HG03097 (cell line): Measurements from ENCODE around the gene RALGPS1.

Experiments
- ATAC-seq: cut with Tn5 transposase; IDR thresholded peaks from one replicate; pipeline ENCODE4 v1.9.1; 2021; ENCODE audit not compliant: unreplicated experiment, low FRiP score

The RALGPS1 gene

GRCh38 chr9:127179633-127180441, 265.3 kb downstream of the RALGPS1 start:
- ATAC-seq: no peak

GRCh38 chr9:127180457-127181314, 266.1 kb downstream of the RALGPS1 start:
- no peak for ATAC-seq

DNA sequence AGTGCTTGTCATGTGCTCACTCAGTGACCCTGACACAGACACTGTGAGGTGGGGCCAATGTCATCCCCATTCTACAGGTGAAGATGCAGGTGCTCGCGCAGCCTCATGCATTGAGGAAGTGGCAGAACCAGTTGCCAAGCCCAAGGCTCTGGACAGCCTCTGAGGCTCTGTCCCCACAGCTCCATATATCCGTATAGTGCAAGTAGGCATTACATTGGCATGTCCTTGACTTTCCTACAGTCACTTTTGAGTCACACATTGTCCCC, 266.7 kb downstream of the RALGPS1 start:
- ATAC-seq: no peak

GRCh38 chr9:127181595-127182190, 267.1 kb downstream of the RALGPS1 start:
- ATAC-seq: no peak

GRCh38 chr9:127182901-127183746, 268.5 kb downstream of the RALGPS1 start:
- no peak for ATAC-seq

- ATAC-seq: no peak
Measured at GRCh38 chr9:127183814-127184582, 269.4 kb downstream of the RALGPS1 start.

GRCh38 chr9:127184641-127185040, 270.1 kb downstream of the RALGPS1 start:
- no peak for ATAC-seq

GRCh38 chr9:127185181-127185580, 270.6 kb downstream of the RALGPS1 start:
- ATAC-seq: no peak

DNA sequence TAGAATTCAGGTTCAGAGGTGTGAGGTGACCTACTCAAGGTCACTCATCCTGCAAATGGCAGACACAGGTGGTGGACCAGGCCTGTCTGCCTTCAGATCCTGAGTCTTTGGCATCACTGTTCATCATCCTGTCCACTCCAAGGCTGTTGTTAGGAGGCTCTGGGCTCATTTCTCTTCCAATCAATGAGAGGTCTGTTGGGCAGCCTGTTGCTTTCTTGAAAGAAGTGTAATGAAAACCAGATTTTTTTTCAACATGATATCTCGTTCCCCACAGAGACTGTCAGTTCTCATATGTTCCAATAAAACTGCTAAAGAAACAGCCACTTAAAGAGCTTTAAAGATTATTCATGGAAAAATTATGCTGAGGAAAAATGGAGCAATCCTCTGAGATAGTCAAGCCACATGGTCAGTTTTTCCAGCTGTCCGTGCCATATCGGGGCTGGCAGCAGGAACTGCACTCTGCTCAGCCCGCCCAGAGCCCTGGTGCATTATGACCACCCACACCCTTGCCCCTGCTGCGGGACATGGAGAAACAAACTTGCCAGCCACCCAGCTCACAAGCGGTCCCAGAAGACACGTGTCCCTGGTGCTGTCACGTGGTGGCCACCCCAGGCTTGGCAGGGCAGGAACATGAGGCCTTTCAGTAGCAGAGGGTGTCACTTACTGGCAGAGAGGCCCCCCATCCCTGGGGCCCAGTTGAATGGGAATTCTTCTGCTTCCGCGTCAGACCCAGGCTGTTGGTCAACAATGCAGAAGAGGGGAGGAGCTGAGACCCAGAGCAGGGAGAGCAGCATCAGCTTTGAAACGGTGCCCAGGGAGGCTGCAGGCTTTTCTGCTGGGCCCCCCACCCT, 271.6 kb downstream of the RALGPS1 start:
- no peak for ATAC-seq

DNA sequence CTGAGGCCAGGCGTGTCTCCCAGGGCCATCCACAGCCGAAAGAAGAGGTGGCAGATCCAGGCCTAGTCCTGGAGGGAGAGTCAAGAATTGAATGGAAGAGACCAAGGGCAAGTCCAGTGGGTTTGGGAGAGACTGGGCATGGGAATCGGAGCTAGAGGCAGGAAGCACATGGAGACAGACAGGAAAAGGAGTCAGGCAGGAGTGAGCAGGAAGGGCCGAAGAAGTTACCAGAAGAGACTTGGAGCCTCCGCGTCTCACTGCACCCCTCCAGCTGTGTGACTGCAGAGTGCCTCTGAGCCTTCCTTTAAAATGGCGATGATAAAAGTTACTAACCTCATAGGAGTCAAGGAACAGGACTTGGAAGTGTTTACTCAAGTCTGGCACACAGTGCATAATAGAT, 272.2 kb downstream of the RALGPS1 start:
- ATAC-seq: no peak

DNA sequence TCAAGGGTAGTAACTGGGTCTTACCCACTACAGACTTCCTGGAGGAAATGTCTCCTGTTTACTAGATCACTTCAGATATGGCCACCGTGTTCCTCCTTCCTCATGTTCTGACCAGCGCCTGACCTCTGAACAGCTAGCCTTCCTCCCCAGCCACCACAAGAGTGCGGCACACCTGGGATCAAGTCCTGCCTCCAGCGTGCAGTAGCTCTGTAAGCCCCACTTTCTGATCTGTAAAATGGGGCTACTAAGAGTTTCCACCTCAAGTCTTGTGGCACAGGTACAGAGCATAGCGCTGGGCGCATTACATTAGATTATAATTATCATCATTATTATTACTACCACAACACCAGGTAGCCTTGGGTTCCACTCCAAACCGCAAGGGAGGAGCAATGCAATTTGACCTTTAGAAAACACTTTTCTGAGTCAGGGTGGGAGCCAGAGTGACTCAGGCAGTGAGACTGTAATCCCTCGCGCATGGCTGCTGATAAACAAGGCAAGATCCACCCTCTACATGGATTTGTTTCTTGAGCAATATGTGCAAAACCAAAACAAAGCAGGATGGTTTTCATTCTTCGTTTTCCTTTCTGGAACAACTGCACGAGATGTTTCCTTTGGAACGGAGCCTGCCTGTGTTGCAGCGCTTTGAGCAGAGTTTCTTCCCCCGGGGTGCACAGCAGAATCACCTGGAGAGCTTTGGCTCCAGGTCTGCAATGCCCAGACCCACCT, 272.8 kb downstream of the RALGPS1 start:
- no peak for ATAC-seq

- ATAC-seq: no peak
Measured at GRCh38 chr9:127188396-127188795, 273.8 kb downstream of the RALGPS1 start.

- no peak for ATAC-seq
Measured at GRCh38 chr9:127189628-127190027, 275.0 kb downstream of the RALGPS1 start.

DNA sequence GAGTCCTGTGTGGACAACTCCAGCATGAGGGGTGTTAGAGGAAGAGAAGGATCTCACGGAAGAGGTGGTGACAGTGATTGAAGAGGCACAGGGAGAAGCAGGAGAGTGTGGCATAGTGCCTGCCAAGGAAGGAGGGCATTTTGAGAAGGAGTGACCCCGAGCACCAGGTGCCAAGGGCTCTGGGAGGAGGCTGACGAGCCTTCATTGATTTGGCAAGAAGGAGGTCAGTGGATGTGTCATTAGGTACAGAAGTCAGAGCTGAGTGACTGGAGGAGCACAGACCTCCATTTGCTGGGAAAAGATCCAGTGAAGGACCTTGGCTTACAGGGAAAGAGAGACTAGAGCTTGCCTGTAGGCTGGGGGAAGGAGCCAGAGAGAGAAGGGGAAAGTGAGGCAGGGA, 278.2 kb downstream of the RALGPS1 start:
- no peak for ATAC-seq

GRCh38 chr9:127193483-127193882, 278.9 kb downstream of the RALGPS1 start:
- ATAC-seq: no peak

- no peak for ATAC-seq
Measured at GRCh38 chr9:127194881-127195713, 280.5 kb downstream of the RALGPS1 start.

DNA sequence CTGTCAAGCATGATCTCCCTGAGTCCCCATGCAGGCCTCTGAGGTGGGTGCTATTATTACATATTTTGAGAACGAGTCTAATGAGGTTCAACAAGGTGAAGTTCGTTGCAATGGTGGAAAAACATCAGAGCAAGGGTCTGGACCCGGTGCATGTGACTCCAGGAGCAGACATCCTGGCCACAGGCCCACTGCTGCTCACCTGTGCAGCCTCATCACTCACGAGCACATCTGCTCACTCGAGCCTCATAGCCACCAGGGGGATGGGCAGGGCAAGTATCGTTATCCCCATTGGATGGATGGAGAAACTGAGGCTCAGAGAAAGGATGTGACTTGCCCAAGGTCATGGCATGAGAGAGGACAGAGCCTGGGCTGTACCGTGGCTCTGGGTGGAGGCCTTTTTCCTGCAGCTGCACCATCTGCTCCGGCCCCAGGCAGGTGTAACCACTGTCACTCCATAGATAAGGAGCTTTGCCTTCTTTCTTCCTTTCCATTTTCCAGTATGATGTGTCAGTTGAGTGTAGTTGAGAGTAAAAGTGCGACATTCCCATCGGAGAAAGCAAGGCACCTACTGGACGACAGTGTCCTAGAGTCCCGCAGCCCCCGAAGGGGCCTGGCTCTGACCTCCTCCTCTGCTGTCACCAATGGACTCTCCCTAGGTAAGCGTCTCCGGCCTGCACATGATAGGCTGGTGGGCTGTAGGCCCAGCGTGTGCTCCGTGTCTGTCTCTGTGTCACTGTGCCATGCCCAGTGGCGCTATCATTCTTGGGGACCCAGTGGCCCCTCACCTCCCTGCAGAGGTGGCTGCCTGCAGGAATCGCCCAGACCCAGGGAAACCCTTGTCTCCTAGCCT, 281.6 kb downstream of the RALGPS1 start:
- no peak for ATAC-seq
